ENCODE data around the gene OLFM1. TPM values are rescaled to one million over a fixed set of nuclear protein-coding genes. Genes with fewer than 3 reads are reported as not detected.

OLFM1 gene
- total RNA-seq, 4 donors from 2014 or later, result 3.4 to 8.5 (median 6.7) TPM

DNA sequence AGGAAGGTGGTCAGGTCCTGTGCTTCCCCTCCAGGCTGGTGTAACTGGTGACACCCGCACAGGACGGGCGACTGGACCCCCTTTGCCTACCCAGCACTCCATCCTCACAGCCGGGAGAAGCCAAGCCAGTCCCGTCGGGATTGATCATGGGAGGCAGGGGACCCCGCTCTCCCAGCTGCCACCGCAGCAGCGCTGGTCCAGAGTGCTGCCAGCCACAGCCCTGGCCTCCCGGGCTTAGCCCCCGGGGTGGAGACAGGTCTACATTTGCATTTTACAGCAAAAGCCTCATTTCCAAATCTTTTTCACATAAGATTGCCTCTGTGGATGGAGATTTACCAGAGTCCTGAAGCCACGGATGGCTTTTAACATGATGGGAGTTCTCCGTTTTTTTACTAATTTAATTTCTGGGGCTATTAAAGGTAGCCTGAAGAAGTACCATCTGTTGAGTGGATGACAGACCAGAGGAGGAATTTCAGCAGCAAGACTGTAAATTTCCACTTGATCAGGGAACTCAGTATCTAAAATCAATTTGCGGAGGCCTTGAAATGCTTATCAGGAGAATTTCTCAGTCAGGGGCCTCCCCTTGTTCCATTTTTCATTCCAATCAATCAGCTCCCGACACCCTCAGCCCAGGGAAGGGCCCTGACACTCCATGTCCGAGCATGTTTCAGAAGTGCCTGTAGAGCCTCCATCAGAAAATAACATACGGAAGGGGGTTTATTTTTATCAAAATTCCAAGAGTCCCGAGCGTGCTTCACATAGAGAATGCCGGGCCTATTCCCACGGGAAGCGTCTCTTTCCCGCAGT is 80.6 kb downstream of the OLFM1 start:
- Histone ChIP-seq H3K27me3 (peaks cover 15 to 45% (median 31%) of the 10 kb centered on the region in 3 donors), H3K9me3 (no peaks in the 10 kb centered on the region), H3K27ac (no peak overlapping the region), H3K36me3 (no peaks in the 10 kb centered on the region), H3K4me3 (no peak overlapping the region), H3K4me1 (no peaks in the 10 kb centered on the region)
- ATAC-seq (no peak), DNase-seq (no peak)
- in situ Hi-C loops (cut with MboI; ENCODE audit: low sequenced_read_pairs in 4 of 4) (no loop called here), intact Hi-C loops (cut with DNase I; ENCODE audit: low total_unique reads) (no loop called here)
- TF ChIP-seq, protein P1, sequence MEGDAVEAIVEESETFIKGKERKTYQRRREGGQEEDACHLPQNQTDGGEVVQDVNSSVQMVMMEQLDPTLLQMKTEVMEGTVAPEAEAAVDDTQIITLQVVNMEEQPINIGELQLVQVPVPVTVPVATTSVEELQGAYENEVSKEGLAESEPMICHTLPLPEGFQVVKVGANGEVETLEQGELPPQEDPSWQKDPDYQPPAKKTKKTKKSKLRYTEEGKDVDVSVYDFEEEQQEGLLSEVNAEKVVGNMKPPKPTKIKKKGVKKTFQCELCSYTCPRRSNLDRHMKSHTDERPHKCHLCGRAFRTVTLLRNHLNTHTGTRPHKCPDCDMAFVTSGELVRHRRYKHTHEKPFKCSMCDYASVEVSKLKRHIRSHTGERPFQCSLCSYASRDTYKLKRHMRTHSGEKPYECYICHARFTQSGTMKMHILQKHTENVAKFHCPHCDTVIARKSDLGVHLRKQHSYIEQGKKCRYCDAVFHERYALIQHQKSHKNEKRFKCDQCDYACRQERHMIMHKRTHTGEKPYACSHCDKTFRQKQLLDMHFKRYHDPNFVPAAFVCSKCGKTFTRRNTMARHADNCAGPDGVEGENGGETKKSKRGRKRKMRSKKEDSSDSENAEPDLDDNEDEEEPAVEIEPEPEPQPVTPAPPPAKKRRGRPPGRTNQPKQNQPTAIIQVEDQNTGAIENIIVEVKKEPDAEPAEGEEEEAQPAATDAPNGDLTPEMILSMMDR (IDR thresholded peaks at IDR 0.05 in 4 of 5, conservative IDR thresholded peaks at IDR 0.05 in 1 of 5), result no peak
- TF ChIP-seq POLR2A (IDR thresholded peaks at IDR 0.05), result no peak

DNA sequence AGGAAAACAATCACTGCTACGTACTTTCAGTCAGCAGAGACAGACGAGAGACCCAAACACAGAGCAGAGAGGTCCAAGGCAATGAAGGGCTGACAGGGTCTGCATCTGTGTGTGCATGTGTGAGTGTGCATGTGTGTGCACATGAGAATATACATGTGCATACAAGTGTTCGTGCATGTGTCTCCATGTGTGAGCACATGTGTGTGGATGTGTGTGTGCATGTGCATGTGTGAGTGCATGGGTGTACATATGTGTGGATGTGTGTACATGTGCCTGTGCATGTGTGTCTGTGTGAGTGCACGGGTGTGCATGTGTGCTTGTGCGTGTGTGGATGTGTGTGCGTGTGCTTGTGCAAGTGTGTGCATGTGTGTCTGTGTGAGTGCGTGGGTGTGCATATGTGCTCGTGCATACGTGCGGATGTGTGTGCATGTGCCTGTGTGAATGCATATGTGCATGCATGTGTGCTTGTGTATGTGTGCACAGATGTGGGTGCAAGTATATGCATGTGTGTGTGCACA is 82.3 kb downstream of the OLFM1 start:
- no peaks in the 10 kb centered on the region for H3K9me3 ChIP-seq
- intact Hi-C loops (cut with DNase I; ENCODE audit: low total_unique reads) (no loop called here), in situ Hi-C loops (cut with MboI; ENCODE audit: low sequenced_read_pairs in 4 of 4) (no loop called here)
- ATAC-seq (no peak), DNase-seq (no peak)
- H3K27ac ChIP-seq, result no peak overlapping the region
- no peak for TF ChIP-seq POLR2A (IDR thresholded peaks at IDR 0.05)
- TF ChIP-seq, protein P1 (IDR thresholded peaks at IDR 0.05 in 4 of 5, conservative IDR thresholded peaks at IDR 0.05 in 1 of 5), result no peak
- no peaks in the 10 kb centered on the region for H3K36me3 ChIP-seq
- peaks cover 15 to 37% (median 26%) of the 10 kb centered on the region in 3 donors for H3K27me3 ChIP-seq
- H3K4me3 ChIP-seq, result no peak overlapping the region
- no peaks in the 10 kb centered on the region for H3K4me1 ChIP-seq

DNA sequence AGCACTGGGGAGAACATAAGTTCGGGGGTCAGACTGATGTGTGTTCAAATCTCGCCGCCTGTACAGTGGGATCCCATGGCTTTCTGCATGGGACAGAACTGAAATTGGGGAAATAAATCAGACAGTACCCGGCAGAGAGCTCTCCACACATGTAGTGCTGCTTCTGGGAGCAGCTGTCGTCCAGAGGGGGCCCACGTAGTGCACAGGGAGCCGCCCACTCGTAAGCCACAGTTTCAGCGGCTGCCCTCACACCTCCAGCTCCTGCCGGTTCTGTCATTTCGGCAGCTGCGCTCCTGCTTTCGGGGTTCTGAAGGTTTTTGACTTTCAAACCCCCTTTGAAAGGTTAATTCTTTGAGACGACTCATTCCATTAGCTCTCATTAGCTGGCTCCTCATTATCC is 83.1 kb downstream of the OLFM1 start:
- no peak overlapping the region for H3K4me3 ChIP-seq
- intact Hi-C loops (cut with DNase I; ENCODE audit: low total_unique reads), result no loop called here
- in situ Hi-C loops (cut with MboI; ENCODE audit: low sequenced_read_pairs in 4 of 4), result no loop called here
- H3K4me1 ChIP-seq, result no peaks in the 10 kb centered on the region
- peaks cover 15 to 30% (median 20%) of the 10 kb centered on the region in 3 donors for H3K27me3 ChIP-seq
- H3K27ac ChIP-seq, result no peak overlapping the region
- ATAC-seq (no peak), DNase-seq (no peak)
- H3K36me3 ChIP-seq, result no peaks in the 10 kb centered on the region
- H3K9me3 ChIP-seq, result no peaks in the 10 kb centered on the region
- TF ChIP-seq POLR2A (IDR thresholded peaks at IDR 0.05), result no peak
- TF ChIP-seq, protein P1 (IDR thresholded peaks at IDR 0.05 in 4 of 5, conservative IDR thresholded peaks at IDR 0.05 in 1 of 5), result no peak

Other genes starting within 250 kb of the OLFM1 start
- gene FCN2, start 206.9 kb upstream of the OLFM1 start, total RNA-seq, result not detected
- gene FCN1, start 169.8 kb upstream of the OLFM1 start, total RNA-seq, result 1 to 10 TPM in 2 of 4 donors, under 1 TPM in 2; 0.46 to 3.4 (median 1.6) TPM

Measured in gastrocnemius medialis (tissue), 4 donors.